HepG2 (cell line): ENCODE data around the gene ADCY7.

Experiments
- PAWR ChIP-seq: sonication (generic); formaldehyde crosslinking; IDR thresholded peaks from 2 replicates; pipeline ENCODE4 v1.4.0; 2020; ENCODE audit warnings: missing genetic modification reagents, mild to moderate bottlenecking, borderline replicate concordance
- POLR2A ChIP-seq, 2 experiments: IDR thresholded peaks; 2 replicates each; pipeline ENCODE4 v1.6.1; 2011; ENCODE audit warnings: low read depth in 2 of 2, low read length in 2 of 2, mild to moderate bottlenecking in 1 of 2, moderate library complexity in 1 of 2; ENCODE audit not compliant: insufficient read depth in 1 of 2
- REXO4 ChIP-seq: sonication (generic); formaldehyde crosslinking; IDR thresholded peaks from 2 replicates; pipeline ENCODE4 v1.8.0; 2022; ENCODE audit warnings: missing genetic modification reagents, mild to moderate bottlenecking, borderline replicate concordance
- SP1 ChIP-seq, 2 experiments: fragments of 450-650 bp in 1 of 2; sonication (generic) in 1 of 2; formaldehyde crosslinking in 1 of 2; IDR thresholded peaks; 2 replicates each; pipeline versions ENCODE4 v1.4.0 to v1.6.1; 2016 to 2020; ENCODE audit warnings: missing genetic modification reagents in 1 of 2
- ZMYM2 ChIP-seq: sonication (generic); formaldehyde crosslinking; IDR thresholded peaks from 2 replicates; pipeline ENCODE4 v1.8.0; 2022; ENCODE audit warnings: mild to moderate bottlenecking, missing genetic modification reagents

GRCh38 chr16:50246299-50247122, 19.8 kb upstream of the ADCY7 start:
- TF ChIP-seq REXO4 (CRISPR knock-in tag) (no peak), PAWR (CRISPR knock-in tag) (no peak), POLR2A (IDR thresholded peaks at IDR 0.05; ENCODE audit: insufficient read depth in 1 of 2, low read depth in 2 of 2, low read length in 2 of 2) (no peak), SP1 (IDR thresholded peaks at IDR 0.05) (no peak), SP1 (CRISPR knock-in tag; IDR thresholded peaks at IDR 0.05) (no peak), ZMYM2 (CRISPR knock-in tag) (no peak)
